Renal pelvis (tissue), 4 donors: ENCODE data around the gene REV1. TPM values are rescaled to one million over a fixed set of nuclear protein-coding genes. Genes with fewer than 3 reads are reported as not detected.

Experiments
- DNase-seq: peaks from one replicate; pipeline ENCODE4 v3.0.0-alpha.2; 2013
- polyA plus RNA-seq, 3 donors: library from polyadenylated mRNA; unstranded; fragments of 120-200 nt; gene quantifications; one replicate each; pipeline ENCODE4 v1.2.1, GENCODE V29; 2013; ENCODE audit not compliant: insufficient read length in 3 of 3

REV1 gene
- polyA plus RNA-seq, 3 donors: 45.3 to 79.9 (median 64.6) TPM

DNA sequence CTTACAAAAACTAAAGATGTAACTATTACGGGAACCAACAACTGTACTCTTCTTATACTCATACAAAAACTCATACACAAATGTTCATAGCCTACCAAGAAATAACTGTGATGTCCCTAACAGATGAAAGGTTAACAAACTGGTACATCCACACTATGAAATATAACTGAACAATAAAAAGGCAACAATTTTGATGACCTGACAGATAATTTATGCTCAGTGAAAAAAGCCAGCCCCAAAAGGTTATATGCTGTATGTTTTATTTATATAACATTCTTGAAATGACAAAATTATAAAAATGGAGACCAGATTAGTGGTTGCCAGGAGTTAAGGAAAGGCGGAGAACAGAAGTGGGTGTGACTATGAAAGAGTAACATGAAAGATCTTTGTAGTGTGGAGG is 31.3 kb downstream of the REV1 start:
- DNase-seq: no peak

DNA sequence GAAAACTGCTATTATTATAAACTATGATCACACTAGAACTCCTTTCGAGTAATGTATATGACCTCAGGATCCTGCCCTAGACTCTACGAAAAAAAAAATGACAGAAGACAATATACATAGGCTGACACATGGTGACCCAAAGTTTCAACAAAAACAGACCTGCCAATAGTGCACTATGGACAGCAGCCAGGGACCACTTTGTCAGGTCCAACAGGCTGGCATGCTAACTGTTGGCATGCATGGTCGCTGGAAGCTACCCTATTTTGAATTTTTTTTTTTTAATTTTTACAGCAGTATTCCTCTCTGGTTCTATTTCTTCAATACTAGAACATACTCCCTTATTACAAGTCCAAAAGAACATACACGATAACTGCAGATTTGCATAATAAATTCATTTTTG is 38.1 kb downstream of the REV1 start:
- no peak for DNase-seq

DNA sequence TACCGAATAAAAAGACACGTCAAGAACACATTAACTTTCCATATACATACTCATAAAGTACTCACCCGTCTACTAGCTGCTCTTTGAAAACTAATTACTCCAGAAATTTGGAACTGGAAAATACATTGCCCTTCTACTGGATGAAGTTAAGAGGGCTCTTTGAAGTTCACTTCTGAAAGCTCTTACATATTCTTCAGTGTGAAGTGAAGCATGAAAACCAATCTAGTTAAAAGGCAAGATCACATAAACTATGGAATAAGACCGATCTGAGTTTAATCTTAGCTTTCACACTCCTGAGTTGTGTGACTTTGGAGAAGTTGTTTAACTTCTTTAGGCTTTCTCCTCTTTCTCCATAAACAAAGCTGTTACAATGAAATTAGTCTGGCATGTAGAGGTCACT is 38.5 kb downstream of the REV1 start:
- peak; percentile 15 for DNase-seq

DNA sequence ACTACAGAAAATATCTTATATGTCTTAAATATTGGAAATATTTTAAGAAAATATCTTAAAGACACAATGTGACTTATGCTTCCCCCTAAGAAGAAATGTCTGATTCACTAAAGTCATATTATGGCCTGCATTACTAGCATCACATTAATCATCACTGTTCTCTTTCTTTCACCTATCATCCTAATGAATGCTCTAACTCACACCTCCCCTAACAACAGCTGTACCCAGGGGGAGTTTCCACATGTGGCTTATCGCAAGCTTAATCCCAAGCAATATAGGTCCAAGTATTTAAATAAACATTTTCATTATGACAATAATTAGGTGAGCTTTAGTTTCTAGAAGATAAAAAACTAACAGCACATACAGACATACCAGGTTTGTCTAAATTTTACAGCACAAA is 39.6 kb downstream of the REV1 start:
- DNase-seq: no peak

DNA sequence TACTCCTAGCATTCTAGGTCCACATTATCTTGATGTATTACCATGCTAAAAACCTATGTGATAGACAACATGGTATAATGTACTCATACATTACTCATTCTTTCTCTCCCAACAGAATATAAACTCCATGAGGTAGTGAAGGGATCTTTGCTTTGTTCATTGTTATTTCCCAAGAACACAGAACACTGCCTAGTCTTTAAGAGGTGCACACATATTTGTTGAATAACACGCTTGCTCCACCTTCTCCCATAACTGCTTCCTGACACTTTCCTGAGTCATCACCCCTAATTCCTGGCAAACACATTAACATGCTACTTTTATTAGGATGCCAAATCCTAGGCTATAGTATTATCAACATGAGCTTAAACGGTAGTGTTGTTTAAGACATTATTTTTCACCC is 41.3 kb downstream of the REV1 start:
- no peak for DNase-seq

DNA sequence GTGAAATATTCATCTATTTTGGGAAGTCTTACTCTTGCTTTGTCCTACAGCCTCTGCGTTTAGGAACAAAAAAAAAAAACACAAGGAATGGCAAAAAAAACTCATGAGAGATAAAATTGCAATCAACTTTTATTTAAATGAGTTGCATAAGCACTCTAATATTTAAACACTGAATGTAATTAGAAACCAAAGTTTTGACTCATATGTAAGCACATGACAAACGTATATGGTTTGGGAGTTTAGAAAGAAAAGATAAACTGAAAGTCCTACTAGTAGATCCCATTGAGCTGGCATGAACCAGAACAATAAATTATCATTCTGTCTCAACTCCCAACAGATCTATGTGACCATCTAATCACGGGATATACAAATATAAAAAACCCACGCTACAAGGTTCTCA is 44.8 kb downstream of the REV1 start:
- no peak for DNase-seq

DNA sequence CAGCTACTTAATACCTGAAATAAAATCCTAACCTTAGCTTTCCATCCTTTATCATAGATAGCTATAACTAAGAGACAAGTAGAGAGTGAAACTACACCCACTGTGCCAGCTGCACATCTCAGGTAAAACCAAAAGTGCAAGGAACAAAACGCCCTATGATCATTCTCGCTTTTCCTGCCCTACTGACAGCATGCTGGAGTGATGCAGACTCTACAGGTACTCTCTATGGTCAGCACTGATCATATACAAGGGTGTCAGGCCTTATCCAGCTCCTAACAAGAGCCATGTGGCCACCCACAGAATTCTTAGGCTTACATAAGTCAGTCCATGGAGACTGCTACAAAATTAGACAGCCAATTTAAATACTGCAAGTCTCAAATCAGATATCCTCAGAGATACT is 45.6 kb downstream of the REV1 start:
- DNase-seq: no peak

DNA sequence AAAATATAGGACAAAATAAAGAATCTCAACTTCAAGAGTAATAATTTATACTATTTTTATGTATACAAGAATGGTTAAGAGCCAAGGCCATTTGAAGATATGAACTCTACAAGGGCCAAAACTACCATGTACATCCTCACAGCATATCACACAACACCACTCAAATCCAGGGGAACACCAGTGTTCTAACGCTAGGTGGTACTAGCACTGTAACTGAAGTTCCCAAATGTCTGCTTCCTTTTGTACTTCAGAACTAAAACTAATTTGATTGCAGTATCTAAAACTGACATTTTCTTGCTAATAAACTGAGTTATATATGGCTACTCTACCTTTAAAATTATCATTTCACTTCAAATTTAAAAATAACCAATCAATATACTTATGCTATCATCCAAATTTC is 47.0 kb downstream of the REV1 start:
- no peak for DNase-seq

DNA sequence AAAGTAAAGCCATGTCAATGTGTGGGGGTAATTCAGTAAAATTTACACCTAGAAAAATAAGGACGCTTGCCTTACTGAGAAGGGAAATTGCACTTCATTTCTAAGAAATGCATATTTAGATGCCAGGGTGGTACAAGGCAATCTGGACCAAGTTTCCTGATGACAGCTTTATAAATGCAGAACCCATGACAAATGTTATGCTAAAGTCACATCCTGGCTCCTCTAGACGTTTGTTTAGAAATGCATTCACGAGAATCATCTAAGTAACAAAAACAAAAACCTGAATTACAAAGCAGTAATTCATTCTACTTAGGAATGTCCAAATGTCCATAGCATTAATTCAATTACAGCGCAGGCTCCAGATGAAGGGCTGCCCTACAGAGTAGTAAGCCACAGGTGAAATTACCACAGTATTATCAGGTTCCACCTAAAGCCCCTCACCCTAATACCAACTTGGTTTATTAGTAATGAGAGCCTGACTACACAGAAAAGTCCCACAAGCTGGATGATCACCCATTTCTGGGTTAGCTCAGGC is 49.8 kb downstream of the REV1 start:
- no peak for DNase-seq

DNA sequence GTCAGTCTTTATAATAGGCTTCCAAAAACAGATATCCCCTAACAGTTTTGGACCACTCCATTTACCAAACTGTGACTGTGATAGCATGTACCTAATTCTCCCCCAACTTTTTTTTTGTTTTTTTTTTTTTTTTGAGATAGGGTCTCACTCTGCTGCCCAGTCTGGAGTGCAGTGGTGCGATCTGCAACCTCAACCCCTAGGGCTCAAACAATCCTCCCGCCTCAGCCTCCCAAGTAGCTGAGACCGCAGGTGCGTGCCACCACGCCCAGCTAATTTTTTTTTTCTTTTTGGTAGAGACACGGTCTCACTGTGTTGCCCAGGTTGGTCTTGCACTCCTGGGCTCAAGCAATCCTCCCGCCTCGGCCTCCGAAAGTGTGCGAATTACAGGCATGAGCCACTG is 52.9 kb downstream of the REV1 start:
- no peak for DNase-seq

DNA sequence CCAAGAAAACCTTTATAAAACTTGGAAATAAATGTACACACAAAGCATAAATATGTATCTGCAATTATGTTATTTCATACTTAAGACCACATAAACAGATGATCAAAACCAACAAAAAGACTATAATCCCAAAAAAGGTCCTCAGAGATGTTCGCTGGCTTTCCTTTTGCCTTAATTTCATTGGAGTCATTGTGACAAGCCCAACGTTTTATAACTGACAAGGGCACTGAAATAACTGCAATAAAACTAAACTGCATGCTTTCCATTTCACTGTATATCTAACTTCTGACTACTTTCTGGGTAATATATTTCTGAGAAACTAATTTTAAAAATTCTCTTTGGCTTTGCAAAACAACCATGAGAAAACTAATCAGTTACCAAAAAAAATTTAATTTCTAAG is 56.5 kb downstream of the REV1 start:
- DNase-seq: no peak

DNA sequence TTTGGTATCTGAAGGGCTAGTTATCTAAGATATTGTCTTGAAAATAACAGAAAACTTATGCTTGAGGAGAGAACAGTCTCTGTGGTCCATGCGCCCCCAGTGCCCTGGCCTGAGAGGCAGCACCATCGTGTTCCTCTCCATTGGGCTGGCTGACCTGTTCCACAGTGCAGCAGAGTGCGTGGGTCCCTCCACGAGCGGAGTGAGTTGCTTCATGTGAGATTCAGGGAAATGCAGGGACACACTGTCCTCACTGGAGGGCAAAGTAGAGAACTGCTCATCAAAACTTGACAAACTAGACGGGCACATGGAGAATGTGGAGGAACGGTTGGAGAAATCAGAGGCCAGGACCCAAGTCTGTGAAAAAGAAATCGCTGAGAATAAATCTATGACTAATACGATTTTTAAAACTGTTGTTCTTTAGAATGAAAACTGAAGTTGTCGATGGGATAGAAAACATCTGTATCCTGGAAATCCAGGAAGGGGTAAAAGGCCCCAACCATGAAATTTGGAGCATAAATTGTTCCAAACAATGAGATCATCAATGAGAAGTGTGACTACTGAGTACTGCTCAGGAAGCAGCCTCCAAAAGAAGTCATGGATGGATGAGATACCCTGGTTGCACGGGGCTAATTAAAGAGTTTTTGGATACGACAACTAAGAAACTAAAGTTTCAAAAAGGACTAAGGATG is 58.1 kb downstream of the REV1 start:
- DNase-seq: no peak

DNA sequence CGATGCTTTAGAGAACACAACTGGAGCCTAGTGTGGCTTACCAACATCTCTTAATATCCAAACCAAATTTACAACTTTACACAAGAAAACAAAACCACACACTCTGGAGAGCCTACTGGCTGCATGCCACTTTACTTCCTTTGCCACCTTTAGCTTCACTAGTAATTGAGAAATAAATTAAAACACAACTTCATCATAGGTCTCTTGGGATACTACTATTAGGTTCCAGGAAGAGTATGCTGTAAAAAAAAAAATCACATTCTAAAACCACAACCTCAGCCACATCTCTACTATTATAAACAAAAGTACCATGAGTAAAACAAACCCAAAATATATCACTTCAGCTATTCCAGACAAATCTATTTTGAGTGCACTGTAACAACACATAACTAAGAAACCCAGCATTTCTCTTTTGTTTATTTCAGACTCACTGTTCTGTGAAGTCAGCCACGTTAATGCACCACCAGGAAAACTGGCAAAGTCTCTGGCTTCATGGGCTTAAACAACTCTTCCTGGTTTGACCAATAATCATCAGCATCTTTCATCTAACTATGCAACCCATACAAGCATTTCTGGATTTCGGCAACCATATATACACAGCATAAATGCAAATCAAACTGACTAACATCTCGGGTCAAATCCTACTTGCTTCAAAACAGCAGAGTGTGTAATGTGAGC is 59.1 kb downstream of the REV1 start:
- DNase-seq: no peak

DNA sequence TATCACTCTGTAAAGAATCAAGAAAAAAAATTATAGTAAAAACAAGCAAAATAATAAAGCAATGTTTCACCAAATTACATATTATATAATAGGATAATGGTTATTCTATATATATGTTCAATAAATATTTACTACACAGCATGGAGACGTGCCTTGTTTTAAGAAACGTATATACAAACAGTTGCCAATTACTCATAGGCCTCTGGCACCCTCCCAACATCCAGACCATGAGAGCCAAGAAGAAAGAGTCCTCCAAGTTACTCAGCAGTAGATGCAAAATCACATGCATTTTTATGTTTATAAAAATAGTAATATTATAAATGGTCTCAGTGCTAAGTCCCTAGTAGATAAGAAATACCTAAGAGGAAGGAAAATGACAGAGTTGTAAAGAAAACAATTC is 64.8 kb downstream of the REV1 start:
- DNase-seq: no peak

DNA sequence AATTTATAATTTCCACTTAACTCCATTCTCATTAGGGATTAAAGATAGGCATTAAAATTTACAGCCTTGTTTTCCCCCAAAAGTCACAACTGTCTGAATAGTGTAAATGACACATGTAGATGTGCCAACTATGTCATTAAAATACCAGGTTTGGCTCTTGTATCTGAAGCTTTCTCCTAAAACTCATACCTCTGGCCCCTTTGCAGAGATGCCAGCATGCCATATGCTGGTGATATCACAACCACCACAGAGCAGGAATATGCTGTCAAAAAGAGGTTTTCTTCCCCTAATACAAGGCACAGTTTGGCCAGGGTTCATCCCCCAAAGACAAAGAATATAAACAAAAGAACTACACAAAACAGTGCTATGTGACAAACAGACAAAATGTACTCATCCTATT is 65.4 kb downstream of the REV1 start:
- no peak for DNase-seq

DNA sequence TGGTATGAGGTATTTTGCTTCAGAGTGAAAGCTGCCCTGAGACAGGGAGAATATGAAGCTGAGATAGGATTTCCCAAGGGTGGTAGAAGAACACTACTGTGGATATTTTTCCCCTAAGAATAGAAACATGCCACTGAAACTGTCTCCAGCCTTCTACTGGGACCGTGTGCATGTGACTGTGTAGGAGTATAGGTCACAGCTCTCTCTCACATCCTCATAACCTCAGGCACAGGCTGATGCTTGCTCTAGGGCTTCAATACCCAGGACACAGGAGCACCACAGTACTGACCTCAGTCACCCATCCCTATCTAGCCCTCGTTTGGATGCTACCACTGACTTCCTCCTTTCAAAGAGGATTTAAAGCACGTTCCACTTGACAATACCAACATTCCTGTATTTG is 67.2 kb downstream of the REV1 start:
- no peak for DNase-seq

DNA sequence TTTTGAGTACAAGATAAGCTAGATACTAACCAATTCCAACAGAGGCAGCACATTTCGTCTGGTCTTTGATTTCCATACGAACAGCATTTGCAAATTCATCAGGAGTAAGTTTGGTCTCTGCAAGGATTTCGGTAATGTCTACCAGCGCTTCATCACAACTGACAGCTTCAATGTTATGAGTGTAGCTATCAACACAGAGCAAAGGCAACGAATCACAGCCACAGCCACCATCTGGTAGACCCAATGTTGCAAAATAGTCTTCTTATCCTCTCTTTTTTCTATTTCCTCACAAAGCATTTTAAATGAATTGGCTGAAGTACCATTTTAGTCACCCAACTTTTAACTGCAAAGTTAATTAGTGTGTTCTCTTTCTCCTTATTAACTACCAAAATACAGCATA is 68.3 kb downstream of the REV1 start:
- no peak for DNase-seq

DNA sequence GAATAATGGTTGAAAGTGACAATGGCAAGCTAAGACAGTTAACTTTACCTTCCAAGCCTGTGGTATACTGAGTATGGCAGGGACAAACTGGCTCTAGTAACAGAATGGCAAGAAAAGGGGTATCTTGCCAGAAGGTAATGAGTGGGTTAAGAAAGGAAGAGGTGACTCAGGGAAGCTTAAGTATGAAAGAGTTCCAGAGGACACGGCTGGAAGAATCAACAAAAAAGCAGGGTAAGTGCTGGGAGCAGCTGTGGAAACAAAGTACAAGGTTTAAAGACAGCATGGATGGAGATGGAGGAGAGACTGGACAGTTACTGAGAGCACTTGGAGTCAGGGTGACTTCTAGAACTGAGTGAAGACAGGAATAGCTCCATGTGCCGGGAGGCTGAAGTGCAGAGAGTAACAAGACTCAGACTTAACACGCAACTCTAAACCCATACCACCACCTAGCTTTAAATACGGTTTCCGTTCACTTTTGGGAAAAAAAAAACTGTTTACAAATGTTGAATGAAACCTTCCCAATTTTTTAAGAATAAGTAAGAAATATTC is 69.0 kb downstream of the REV1 start:
- no peak for DNase-seq

DNA sequence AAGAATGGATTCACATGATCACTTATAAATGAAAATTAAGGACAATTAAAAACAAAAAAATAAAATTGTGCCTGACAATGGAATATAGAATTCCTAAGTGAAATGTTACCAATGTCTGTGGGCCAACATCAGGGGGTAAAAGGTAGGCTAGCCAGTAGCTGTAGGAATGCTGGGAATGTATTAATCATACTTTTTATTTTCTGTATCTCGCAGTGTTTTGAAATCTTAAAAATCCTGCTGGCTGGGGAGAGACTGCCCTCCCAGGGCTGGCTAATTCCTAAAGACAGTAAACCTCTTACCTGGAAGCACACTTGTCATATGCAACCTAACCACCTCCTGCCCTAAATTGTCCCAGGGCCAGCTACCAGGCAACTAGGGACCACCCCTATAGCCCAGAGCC is 69.8 kb downstream of the REV1 start:
- DNase-seq: no peak

DNA sequence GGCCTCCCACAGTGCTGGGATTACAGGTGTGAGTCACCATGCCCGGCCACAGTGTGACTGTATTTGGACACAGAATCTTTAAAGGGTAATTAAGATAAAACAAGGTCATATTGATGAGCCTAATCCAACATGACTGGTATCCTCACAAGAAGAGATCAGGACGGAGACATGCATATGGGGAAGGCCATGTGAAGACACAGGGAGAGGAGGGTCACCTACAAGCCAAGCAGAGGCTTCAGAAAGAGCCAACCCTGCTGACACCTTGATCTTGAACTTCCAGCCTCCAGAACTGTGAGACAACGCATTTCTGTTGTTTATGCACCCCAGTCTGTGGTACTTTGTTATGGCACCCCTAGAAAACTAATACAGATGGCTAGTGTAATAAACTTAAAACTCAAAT is 72.4 kb downstream of the REV1 start:
- DNase-seq: no peak

DNA sequence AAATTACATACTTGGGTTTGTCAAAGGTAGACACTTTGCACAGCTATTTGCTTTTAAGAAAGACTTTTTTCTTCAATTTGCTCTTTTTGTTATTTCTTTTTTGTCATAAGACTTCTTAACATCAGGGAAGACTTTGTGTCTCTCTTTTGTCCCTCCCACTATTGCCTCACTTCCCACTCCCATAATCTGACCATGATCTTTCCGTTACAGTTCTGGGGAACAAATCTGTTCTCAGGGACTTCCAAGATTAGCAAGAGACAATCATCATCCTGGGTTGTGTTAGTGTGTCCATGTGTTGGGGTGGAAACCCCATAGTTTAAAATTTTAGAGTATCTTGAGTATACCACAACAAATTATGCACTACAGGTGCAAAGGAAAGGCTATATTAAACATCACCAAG is 75.3 kb downstream of the REV1 start:
- no peak for DNase-seq

DNA sequence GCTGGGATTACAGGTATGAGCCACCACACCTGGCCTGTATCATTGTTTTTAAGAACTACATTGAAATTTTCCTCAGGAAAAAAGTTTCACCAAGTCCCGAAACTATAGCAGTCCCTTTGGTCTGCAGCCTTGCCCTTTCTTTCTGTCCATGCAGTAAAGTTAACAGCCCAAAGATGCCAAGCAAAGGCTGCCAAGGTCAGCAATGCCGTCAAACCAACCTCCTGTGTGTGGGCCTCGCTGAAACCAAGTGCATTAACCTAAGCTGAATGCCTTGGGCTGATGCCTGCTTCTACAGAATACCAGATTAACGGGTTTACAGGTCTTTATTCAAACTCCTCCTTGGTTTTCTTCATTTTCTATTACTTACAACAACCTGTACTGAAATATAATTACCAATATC is 79.5 kb downstream of the REV1 start:
- DNase-seq: no peak

DNA sequence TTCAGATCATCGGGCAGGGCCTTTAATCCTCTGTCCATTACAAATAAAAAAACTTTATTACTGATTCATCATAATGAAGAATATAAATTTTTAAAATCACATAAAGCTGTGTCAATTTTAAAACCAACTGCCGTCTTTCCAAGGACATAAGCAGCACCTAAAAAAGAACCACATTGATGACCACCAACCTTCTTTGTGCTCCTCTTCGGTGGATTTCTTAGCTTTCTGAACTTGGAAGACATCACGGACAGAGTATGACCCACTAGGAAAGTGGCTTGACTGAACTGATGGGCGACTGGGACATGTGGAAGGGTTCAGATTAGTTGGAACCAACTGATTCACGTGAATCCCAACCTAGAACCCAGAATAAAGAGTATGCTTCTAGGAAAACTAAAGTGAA is 83.7 kb downstream of the REV1 start:
- no peak for DNase-seq
